Measurements from ENCODE around the gene FAM236A. TPM values are rescaled to one million over a fixed set of nuclear protein-coding genes. Genes with fewer than 3 reads are reported as not detected.

Gene FAM236A
- total RNA-seq, 2 experiments from 2014 or later = not detected

Other genes with a start within 250 kb of the FAM236A start
- gene PHKA1, start 223.9 kb upstream of the FAM236A start, total RNA-seq = under 1 TPM; 0.60 to 0.87 TPM
- gene DMRTC1B, start 161.3 kb upstream of the FAM236A start, total RNA-seq = under 1 TPM in 1 of 2 experiments, not detected in 1; 0.12 TPM
- not detected for gene FAM236B, start 155.5 kb upstream of the FAM236A start, total RNA-seq
- gene FAM236D, start 130.0 kb upstream of the FAM236A start, total RNA-seq = not detected
- gene FAM236C, start 25.6 kb upstream of the FAM236A start, total RNA-seq = not detected
- gene DMRTC1, start 5.6 kb downstream of the FAM236A start, total RNA-seq = under 1 TPM in 1 of 2 experiments, not detected in 1; 0.12 TPM
- gene PABPC1L2B, start 64.7 kb downstream of the FAM236A start, total RNA-seq = not detected
- not detected for gene PABPC1L2A, start 141.3 kb downstream of the FAM236A start, total RNA-seq